Effector memory CD8-positive, alpha-beta T cell (primary cell): ENCODE data around the gene STX1A.
A peak's percentile ranks its signal among the peaks of the same experiment; 100 is the strongest.

Experiments
- ATAC-seq: fragments of 150-1000 bp; cut with Tn5 transposase; replicated peaks from 2 replicates; pipeline ENCODE4 v1.10.0; 2021; ENCODE audit warnings: mild to moderate bottlenecking, moderate library complexity
- DNase-seq, 3 experiments: peaks; one replicate each; pipeline ENCODE4 v3.0.0; 2021
- H3K27ac Mint-ChIP-seq, 2 donors: one replicate each; pipeline ENCODE4 v1.8.0; 2022; ENCODE audit warnings: mild to moderate bottlenecking in 2 of 2, mixed read lengths in 2 of 2, moderate library complexity in 2 of 2
- H3K27me3 Mint-ChIP-seq, 2 donors: one replicate each; pipeline ENCODE4 v1.8.0; 2022; ENCODE audit warnings: mixed read lengths in 2 of 2
- H3K36me3 Mint-ChIP-seq: one replicate; pipeline ENCODE4 v1.8.0; 2022; ENCODE audit warnings: mild to moderate bottlenecking, moderate library complexity, mixed read lengths; ENCODE audit not compliant: insufficient read depth
- H3K4me1 Mint-ChIP-seq, 2 donors: one replicate each; pipeline ENCODE4 v1.8.0; 2022; ENCODE audit warnings: low read depth in 2 of 2, mixed read lengths in 2 of 2
- H3K4me3 Mint-ChIP-seq, 2 donors: one replicate each; pipeline ENCODE4 v1.8.0; 2022; ENCODE audit warnings: mild to moderate bottlenecking in 2 of 2, mixed read lengths in 2 of 2, moderate library complexity in 2 of 2
- H3K9me3 Mint-ChIP-seq, 2 donors: one replicate each; pipeline ENCODE4 v1.8.0; 2022; ENCODE audit warnings: mixed read lengths in 2 of 2

The STX1A gene

DNA sequence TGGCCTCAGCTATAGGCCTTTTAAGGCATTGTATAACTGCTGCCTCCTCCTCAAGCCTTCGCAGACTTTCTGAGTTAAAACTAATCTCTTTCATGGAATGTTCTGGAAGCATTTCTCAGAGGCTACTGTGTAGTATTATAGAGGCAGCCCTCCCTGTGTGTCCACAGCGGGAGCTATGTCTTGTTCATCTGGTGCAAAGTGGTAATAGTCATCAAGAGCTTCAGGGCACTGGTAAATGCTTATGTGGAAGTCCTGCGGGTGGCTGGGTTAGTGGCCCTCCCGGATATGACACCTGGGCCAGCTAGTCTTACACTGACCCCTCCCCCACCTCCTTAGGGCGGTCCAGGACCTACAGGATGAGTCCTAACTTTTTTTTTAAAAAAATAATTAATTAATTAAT lies 21.3 kb upstream of the STX1A start:
- ATAC-seq (no peak), DNase-seq (no peak)
- peaks cover 16% of the 10 kb centered on the region for H3K36me3 Mint-ChIP-seq
- H3K27ac Mint-ChIP-seq: no peak overlapping the region
- H3K4me3 Mint-ChIP-seq: peak overlapping the region; percentile 33 to 39
- H3K4me1 Mint-ChIP-seq: peaks cover 12 to 16% of the 10 kb centered on the region in 2 donors
- no peaks in the 10 kb centered on the region for H3K27me3 Mint-ChIP-seq
- no peaks in the 10 kb centered on the region for H3K9me3 Mint-ChIP-seq

GRCh38 chr7:73740212-73740611 lies 20.7 kb upstream of the STX1A start:
- Mint-ChIP-seq H3K36me3 (peaks cover 16% of the 10 kb centered on the region), H3K9me3 (no peaks in the 10 kb centered on the region), H3K4me3 (peak overlapping the region; percentile 33 to 39), H3K27ac (no peak overlapping the region), H3K4me1 (peaks cover 12 to 16% of the 10 kb centered on the region in 2 donors), H3K27me3 (no peaks in the 10 kb centered on the region)
- no peak for ATAC-seq
- no peak for DNase-seq

GRCh38 chr7:73739387-73739767 lies 19.9 kb upstream of the STX1A start:
- no peaks in the 10 kb centered on the region for H3K27me3 Mint-ChIP-seq
- H3K4me1 Mint-ChIP-seq: peaks cover 16 to 20% of the 10 kb centered on the region in 2 donors
- no peak for ATAC-seq

DNA sequence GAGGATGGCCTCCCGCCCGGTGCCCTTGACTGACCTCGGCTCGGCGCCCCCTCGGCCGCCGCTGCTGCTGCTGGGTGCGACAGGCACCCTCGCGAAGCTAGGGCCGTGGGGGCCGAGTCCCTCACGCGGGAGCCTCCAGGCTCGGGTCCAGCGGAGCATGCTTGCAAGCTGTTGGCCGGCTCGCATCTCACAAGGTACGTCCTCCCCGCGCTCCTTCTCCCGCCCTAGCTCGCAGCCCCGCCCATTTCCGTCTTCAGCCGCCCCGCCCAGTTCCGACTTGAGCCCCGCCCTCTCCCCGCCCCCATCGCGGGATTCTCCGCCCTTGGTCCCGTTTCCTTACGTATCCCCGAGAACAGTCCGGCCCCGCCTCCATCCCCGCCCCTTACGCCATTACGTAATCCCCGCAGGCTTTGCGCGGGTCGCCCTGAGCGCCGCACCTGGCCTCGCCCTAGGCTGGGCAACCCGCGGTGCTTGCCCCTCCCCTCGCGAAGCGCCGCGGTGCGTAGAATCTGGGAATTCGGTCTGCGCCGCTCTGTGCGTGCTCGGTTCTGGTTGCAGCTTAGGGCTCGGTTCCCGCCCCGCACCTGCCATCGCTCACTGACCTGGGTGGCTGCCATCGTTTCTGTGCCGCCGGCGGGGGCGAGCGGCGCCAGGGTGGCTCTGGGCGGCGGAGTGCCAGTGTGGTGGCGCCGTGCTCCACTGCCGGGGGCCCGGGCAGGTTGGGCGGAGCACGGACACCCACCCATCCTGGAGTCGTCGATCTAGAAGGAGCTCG lies 19.3 kb upstream of the STX1A start, which contains the start of gene ABHD11:
Gene ABHD11 (minus strand): TSS at position 191 of the 775 bp plus-strand sequence. CDS start 32 bp downstream, at position 159.
- Mint-ChIP-seq H3K4me3 (peak within 1 kb of the TSS; percentile 92), H3K27ac (peak within 1 kb of the TSS; percentile 91 to 93), H3K36me3 (peaks cover 20% of the 10 kb centered on the region), H3K9me3 (no peaks in the 10 kb centered on the region), H3K27me3 (no peaks in the 10 kb centered on the region), H3K4me1 (peaks cover 16 to 20% of the 10 kb centered on the region in 2 donors)
- DNase-seq (peak; percentile 97 to 98 (median 98)), ATAC-seq (peak; percentile 85)

More at GRCh38 chr7:73739387-73739767, 19.9 kb upstream of the STX1A start:
- Mint-ChIP-seq H3K4me3 (peak overlapping the region; percentile 92), H3K36me3 (peaks cover 16% of the 10 kb centered on the region), H3K9me3 (no peaks in the 10 kb centered on the region), H3K27ac (peak overlapping the region; percentile 91 to 93)
- DNase-seq: no peak

GRCh38 chr7:73738220-73738611 lies 18.7 kb upstream of the STX1A start:
- peaks cover 23% of the 10 kb centered on the region for H3K36me3 Mint-ChIP-seq
- H3K9me3 Mint-ChIP-seq: no peaks in the 10 kb centered on the region
- peak; percentile 17 to 36 (median 29) for DNase-seq
- peak overlapping the region; percentile 92 for H3K4me3 Mint-ChIP-seq
- peaks cover 16 to 20% of the 10 kb centered on the region in 2 donors for H3K4me1 Mint-ChIP-seq
- peak; percentile 9 for ATAC-seq
- no peaks in the 10 kb centered on the region for H3K27me3 Mint-ChIP-seq
- H3K27ac Mint-ChIP-seq: peak overlapping the region; percentile 60 to 93

- Mint-ChIP-seq H3K36me3 (peaks cover 25% of the 10 kb centered on the region), H3K27me3 (no peaks in the 10 kb centered on the region), H3K4me1 (peaks cover 19 to 20% of the 10 kb centered on the region in 2 donors), H3K27ac (peak overlapping the region; percentile 60 to 93), H3K4me3 (peak overlapping the region; percentile 92), H3K9me3 (no peaks in the 10 kb centered on the region)
- DNase-seq (no peak), ATAC-seq (no peak)
Measured at GRCh38 chr7:73737491-73738219, 18.2 kb upstream of the STX1A start.

GRCh38 chr7:73736885-73737284 lies 17.4 kb upstream of the STX1A start:
- Mint-ChIP-seq H3K9me3 (no peaks in the 10 kb centered on the region), H3K27ac (no peak overlapping the region), H3K27me3 (no peaks in the 10 kb centered on the region), H3K4me3 (peak overlapping the region; percentile 92), H3K36me3 (peaks cover 22% of the 10 kb centered on the region), H3K4me1 (peaks cover 19 to 20% of the 10 kb centered on the region in 2 donors)
- ATAC-seq (no peak), DNase-seq (no peak)

GRCh38 chr7:73735528-73735905 lies 16.0 kb upstream of the STX1A start:
- no peak overlapping the region for H3K27ac Mint-ChIP-seq
- H3K9me3 Mint-ChIP-seq: no peaks in the 10 kb centered on the region
- peaks cover 22% of the 10 kb centered on the region for H3K36me3 Mint-ChIP-seq
- peaks cover 19 to 20% of the 10 kb centered on the region in 2 donors for H3K4me1 Mint-ChIP-seq
- no peak overlapping the region for H3K4me3 Mint-ChIP-seq
- H3K27me3 Mint-ChIP-seq: peaks cover 0 to 1% of the 10 kb centered on the region in 2 donors
- DNase-seq (no peak), ATAC-seq (no peak)

- Mint-ChIP-seq H3K9me3 (no peaks in the 10 kb centered on the region), H3K4me1 (peaks cover 19 to 20% of the 10 kb centered on the region in 2 donors), H3K36me3 (peaks cover 22% of the 10 kb centered on the region), H3K4me3 (no peak overlapping the region), H3K27ac (peak overlapping the region in 1 of 2 donors; percentile 2), H3K27me3 (peaks cover 0 to 5% of the 10 kb centered on the region in 2 donors)
- peak; percentile 46 for ATAC-seq
- DNase-seq: peak; percentile 79 to 84 (median 80)
Measured at GRCh38 chr7:73734619-73735527, 15.4 kb upstream of the STX1A start.

DNA sequence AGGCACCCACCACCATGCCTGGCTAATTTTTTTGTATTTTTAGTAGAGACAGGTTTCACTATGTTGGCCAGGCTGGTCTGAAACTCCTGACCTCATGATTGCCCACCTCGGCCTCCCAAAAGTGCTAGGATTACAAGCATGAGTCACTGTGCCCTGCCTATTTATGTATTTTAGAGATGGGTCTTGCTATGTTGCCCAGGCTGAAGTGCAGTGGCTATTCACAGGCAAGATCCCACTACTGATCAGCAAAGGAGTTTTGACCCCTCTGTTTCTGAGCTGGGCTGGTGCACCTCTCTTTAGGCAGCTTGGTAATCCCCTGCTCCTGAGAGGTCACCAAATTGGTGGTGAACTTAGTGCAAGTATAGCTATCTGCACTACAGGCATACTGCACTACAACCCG lies 12.9 kb upstream of the STX1A start:
- Mint-ChIP-seq H3K4me3 (no peak overlapping the region), H3K4me1 (peaks cover 6 to 10% of the 10 kb centered on the region in 2 donors), H3K27me3 (peaks cover 14 to 16% of the 10 kb centered on the region in 2 donors), H3K36me3 (peaks cover 10% of the 10 kb centered on the region), H3K9me3 (no peaks in the 10 kb centered on the region), H3K27ac (no peak overlapping the region)
- no peak for DNase-seq
- no peak for ATAC-seq

DNA sequence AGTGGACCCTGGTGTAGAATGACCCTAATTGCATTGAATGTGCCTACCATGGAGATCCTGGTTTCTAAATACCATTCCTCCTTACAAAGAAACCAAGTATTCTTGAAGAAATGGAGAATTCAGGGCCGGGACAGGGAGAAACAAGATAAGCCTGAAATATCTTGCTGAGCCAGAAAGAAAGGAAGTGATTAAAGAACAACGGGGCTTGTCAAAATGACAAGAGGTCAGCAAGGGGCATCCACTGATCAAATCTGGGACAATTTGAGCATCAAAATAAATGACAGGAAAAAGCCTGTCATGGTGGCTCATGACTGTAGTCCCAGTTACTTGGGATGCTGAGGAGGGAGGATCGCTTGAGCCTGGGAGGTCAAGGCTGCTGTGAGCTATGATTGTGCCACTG lies 11.0 kb upstream of the STX1A start:
- Mint-ChIP-seq H3K4me3 (no peak overlapping the region), H3K27ac (no peak overlapping the region), H3K4me1 (peaks cover 4 to 7% of the 10 kb centered on the region in 2 donors), H3K36me3 (peaks cover 10% of the 10 kb centered on the region), H3K9me3 (no peaks in the 10 kb centered on the region), H3K27me3 (peaks cover 14 to 16% of the 10 kb centered on the region in 2 donors)
- ATAC-seq: no peak
- DNase-seq: no peak

DNA sequence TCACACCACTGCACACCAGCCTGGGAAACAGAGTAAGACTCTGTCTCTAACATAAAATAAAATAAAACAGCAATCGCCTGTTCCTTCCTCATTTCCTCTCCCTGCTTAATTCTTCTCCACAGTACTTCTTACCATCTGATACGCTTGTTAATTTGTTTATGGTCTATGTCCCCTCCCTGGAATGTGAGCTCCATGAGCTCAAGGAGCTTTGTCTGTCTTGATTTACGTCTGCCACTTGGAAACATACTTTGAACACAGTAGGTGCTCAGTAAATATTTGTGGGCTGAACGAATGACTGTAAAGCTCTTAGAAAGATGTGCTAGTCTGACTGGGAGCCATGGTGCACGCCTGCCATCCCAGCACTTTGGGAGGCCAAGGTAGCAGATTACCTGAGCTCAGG lies 9.1 kb upstream of the STX1A start:
- ATAC-seq (no peak), DNase-seq (no peak)
- Mint-ChIP-seq H3K27me3 (peaks cover 14 to 16% of the 10 kb centered on the region in 2 donors), H3K9me3 (no peaks in the 10 kb centered on the region), H3K4me1 (peaks cover 0 to 3% of the 10 kb centered on the region in 2 donors), H3K4me3 (no peak overlapping the region), H3K36me3 (peaks cover 4% of the 10 kb centered on the region), H3K27ac (no peak overlapping the region)

DNA sequence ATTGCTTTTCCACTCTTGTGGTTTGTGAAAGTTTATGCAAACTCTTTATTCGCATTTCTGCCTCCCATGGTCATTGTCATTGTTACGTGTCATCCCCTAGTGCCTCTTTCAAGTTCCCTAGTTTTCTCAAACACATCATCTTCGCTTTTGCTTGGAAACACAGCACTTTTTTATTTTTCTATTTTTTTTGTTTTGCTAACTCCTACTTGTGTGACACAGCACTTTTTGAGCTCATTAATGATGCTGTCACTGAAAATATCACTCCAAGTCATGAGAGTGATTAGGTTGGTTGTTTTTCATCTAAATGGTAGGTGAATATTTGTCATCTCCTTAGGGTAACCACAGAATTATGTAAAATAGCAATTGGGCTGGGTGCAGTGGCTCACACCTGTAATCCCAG lies 8.5 kb upstream of the STX1A start:
- H3K27me3 Mint-ChIP-seq: peaks cover 14 to 16% of the 10 kb centered on the region in 2 donors
- peaks cover 0 to 2% of the 10 kb centered on the region in 2 donors for H3K4me1 Mint-ChIP-seq
- ATAC-seq: no peak
- H3K27ac Mint-ChIP-seq: no peak overlapping the region
- no peaks in the 10 kb centered on the region for H3K9me3 Mint-ChIP-seq
- H3K4me3 Mint-ChIP-seq: no peak overlapping the region
- H3K36me3 Mint-ChIP-seq: peaks cover 3% of the 10 kb centered on the region
- DNase-seq: no peak
